GM10266 (cell line): ENCODE measurements around the gene EDA.
"Not testable (repeated sequence)": the region's sequence is repeated elsewhere in the genome, so short reads cannot be mapped to it uniquely, and the experiment has no call there.

Experiments
- DNase-seq: peaks from one replicate; pipeline ENCODE4 v3.0.0; 2012; ENCODE audit errors: extremely low spot score
- TF ChIP-seq, protein P1 (sequence below): IDR thresholded peaks from 2 replicates; pipeline ENCODE4 v1.5.1; 2012; ENCODE audit warnings: mild to moderate bottlenecking, low read depth; ENCODE audit not compliant: control insufficient read depth, insufficient read depth; ENCODE audit errors: missing control alignments

The EDA gene

GRCh38 chrX:69969460-69969859, 353.5 kb downstream of the EDA start:
- TF ChIP-seq, protein P1, sequence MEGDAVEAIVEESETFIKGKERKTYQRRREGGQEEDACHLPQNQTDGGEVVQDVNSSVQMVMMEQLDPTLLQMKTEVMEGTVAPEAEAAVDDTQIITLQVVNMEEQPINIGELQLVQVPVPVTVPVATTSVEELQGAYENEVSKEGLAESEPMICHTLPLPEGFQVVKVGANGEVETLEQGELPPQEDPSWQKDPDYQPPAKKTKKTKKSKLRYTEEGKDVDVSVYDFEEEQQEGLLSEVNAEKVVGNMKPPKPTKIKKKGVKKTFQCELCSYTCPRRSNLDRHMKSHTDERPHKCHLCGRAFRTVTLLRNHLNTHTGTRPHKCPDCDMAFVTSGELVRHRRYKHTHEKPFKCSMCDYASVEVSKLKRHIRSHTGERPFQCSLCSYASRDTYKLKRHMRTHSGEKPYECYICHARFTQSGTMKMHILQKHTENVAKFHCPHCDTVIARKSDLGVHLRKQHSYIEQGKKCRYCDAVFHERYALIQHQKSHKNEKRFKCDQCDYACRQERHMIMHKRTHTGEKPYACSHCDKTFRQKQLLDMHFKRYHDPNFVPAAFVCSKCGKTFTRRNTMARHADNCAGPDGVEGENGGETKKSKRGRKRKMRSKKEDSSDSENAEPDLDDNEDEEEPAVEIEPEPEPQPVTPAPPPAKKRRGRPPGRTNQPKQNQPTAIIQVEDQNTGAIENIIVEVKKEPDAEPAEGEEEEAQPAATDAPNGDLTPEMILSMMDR: no peak
- DNase-seq: no peak

DNA sequence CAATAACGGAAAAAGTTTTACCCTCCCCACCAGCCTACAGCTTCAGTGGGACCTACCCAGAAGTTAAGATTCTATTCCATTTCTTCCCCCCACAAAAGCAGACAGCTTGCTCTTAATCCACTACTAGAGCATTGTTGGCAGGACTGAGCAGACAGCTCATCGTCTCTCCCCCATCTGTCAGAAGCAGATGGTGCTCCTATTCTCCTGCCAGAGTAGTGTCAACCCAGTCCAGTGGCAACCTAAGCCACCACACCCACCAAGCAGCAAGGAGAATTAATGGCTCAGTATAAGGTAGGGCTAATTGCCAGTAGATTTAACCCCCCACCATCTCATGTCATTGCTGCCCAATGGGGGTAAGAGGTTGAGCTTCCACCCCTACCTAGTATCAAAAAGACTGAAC, 371.8 kb downstream of the EDA start:
- no peak for DNase-seq
- TF ChIP-seq, protein P1: no peak

DNA sequence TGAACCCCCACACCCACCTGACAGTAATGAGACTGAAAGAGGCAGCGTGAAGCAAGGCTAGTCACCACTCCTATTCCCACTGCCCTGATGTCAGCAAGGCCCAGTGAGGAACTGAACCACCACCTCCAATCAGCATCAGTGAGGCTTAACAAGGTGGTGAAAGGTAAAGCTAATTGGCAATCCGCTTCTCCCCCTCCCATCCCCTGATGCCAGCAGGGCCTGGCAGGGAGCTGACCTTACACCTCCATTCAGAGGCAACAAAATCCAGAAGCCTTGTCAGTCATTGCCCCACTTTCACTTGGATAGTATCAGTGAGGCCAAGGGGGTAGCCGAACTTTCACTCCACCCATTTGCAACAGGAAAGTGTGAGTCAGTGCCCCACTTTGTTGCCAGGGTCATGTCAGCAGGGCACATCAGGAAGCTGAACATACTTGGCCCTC, 373.1 kb downstream of the EDA start:
- TF ChIP-seq, protein P1: no peak
- DNase-seq: no peak

- TF ChIP-seq, protein P1: no peak
- DNase-seq: no peak
Measured at GRCh38 chrX:69991685-69992084, 375.8 kb downstream of the EDA start.

GRCh38 chrX:69993494-69993893, 377.6 kb downstream of the EDA start:
- TF ChIP-seq, protein P1: no peak

GRCh38 chrX:69995362-69996112, 379.6 kb downstream of the EDA start:
- no peak for DNase-seq
- TF ChIP-seq, protein P1: no peak

More at GRCh38 chrX:69993494-69993893, 377.6 kb downstream of the EDA start:
- no peak for DNase-seq

DNA sequence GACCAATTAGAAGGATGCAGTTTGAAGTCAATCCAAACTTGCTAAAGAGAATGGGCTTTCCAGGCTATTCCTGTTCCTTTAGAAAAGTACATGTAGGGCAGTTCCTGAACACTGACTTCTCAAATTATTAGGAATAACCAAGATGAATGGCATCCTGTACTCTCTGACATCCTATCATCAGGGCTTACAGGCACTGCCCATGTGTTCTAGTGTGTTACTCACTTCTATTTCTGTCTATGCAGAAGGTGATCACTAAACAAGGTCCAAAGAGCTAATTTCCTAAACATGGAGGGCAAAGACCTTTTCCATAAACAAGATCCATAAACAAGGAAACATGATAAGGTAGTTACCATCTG, 380.2 kb downstream of the EDA start:
- no peak for DNase-seq
- TF ChIP-seq, protein P1: no peak

GRCh38 chrX:69998299-69998698, 382.4 kb downstream of the EDA start:
- not testable (repeated sequence) for DNase-seq
